NCI-H1694 (cell line): ENCODE results near the gene RASGRF2.

Experiments used
- DNase-seq: peaks from one replicate; lab custom pipeline; 2025; lab: John Stamatoyannopoulos, UW

Gene RASGRF2

GRCh38 chr5:80951366-80951765 is 8.8 kb upstream of the RASGRF2 start:
- DNase-seq, result no peak

GRCh38 chr5:80953587-80953986 is 6.6 kb upstream of the RASGRF2 start:
- no peak for DNase-seq

GRCh38 chr5:80955082-80955590 is 5.0 kb upstream of the RASGRF2 start:
- no peak for DNase-seq

- DNase-seq, result no peak
These were observed 3.9 kb upstream of the RASGRF2 start for GRCh38 chr5:80956272-80956671.

- no peak for DNase-seq
These were observed 3.0 kb upstream of the RASGRF2 start for GRCh38 chr5:80957031-80957761.

GRCh38 chr5:80958616-80959015 is 1.5 kb upstream of the RASGRF2 start:
- DNase-seq, result no peak

GRCh38 chr5:80959138-80959537 is 1.0 kb upstream of the RASGRF2 start:
- DNase-seq, result no peak

GRCh38 chr5:80960531-80961375 is 590 bp downstream of the RASGRF2 start:
- no peak for DNase-seq

- no peak for DNase-seq
These were observed 1.5 kb downstream of the RASGRF2 start for GRCh38 chr5:80961376-80962281.

GRCh38 chr5:80962630-80963520 is 2.7 kb downstream of the RASGRF2 start:
- no peak for DNase-seq

GRCh38 chr5:80963521-80963895 is 3.3 kb downstream of the RASGRF2 start:
- DNase-seq, result no peak

GRCh38 chr5:80963966-80964481 is 3.9 kb downstream of the RASGRF2 start:
- no peak for DNase-seq

- no peak for DNase-seq
These were observed 4.3 kb downstream of the RASGRF2 start for GRCh38 chr5:80964491-80964890.

- DNase-seq, result no peak
These were observed 4.8 kb downstream of the RASGRF2 start for GRCh38 chr5:80964919-80965318.

- no peak for DNase-seq
These were observed 7.5 kb downstream of the RASGRF2 start for GRCh38 chr5:80967500-80968181.

GRCh38 chr5:80973027-80973426 is 12.9 kb downstream of the RASGRF2 start:
- DNase-seq, result no peak

- no peak for DNase-seq
These were observed 14.9 kb downstream of the RASGRF2 start for GRCh38 chr5:80975065-80975464.

GRCh38 chr5:80976985-80977384 is 16.8 kb downstream of the RASGRF2 start:
- DNase-seq, result no peak

GRCh38 chr5:80977764-80978163 is 17.6 kb downstream of the RASGRF2 start:
- DNase-seq, result no peak

- DNase-seq, result no peak
These were observed 18.7 kb downstream of the RASGRF2 start for GRCh38 chr5:80978772-80979317.
